Eye (tissue), 1 donor: ENCODE data around the gene PRPF18.
"Not testable (repeated sequence)": the region's sequence is repeated elsewhere in the genome, so short reads cannot be mapped to it uniquely, and the experiment has no call there.

Experiments used
- DNase-seq: peaks from one replicate; pipeline ENCODE4 v3.0.0-alpha.2; 2015

Gene PRPF18, protein sequence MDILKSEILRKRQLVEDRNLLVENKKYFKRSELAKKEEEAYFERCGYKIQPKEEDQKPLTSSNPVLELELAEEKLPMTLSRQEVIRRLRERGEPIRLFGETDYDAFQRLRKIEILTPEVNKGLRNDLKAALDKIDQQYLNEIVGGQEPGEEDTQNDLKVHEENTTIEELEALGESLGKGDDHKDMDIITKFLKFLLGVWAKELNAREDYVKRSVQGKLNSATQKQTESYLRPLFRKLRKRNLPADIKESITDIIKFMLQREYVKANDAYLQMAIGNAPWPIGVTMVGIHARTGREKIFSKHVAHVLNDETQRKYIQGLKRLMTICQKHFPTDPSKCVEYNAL

GRCh38 chr10:13586676-13587355 is at the start of gene PRPF18:
TSS of gene PRPF18 (plus strand) at chr10:13586965. CDS start at chr10:13587087, 122 bp downstream.
- DNase-seq = peak; percentile 98

DNA sequence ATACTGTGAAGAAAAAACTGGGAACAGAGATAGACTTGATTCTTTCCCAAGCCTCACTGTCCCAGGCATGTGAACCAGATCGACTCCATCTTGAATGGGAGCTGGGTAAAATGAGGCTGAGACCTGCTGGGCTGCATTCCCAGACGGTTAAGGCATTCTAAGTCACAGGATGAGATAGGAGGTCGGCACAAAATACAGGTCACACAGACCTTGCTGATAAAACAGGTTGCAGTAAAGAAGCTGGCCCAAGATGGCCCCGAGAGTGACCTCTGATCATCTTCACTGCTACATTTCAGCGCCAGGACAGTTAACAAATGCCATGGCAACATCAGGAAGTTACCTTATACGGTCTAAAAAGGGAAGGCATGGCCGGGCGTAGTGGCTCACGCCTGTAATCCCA is 48.8 kb upstream of the PRPF18 start:
- DNase-seq = not testable (repeated sequence)

- no peak for DNase-seq
Observed at GRCh38 chr10:13542533-13542932, 44.2 kb upstream of the PRPF18 start.

DNA sequence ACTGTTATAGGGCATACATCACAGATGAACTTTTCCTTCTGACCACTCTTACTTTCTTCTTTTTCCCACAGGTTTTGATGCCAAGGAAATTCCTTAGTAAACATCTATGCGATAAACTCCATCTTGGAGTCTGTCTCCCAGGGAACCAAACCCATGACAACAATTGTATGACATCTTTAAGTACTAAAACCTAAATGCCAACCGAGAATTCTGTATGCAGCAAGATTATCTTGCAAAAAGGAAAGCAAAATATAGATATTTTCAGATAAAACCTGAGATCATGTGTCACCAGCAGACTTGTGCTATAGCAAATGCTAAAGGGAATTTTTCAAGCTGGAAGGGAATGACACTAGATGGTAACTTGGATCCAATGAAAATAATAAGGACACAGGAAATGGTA is 36.0 kb upstream of the PRPF18 start:
- no peak for DNase-seq

- peak; percentile 24 for DNase-seq
Observed at GRCh38 chr10:13555884-13556510, 30.8 kb upstream of the PRPF18 start.

- DNase-seq = no peak
Observed at GRCh38 chr10:13559124-13559700, 27.6 kb upstream of the PRPF18 start.

DNA sequence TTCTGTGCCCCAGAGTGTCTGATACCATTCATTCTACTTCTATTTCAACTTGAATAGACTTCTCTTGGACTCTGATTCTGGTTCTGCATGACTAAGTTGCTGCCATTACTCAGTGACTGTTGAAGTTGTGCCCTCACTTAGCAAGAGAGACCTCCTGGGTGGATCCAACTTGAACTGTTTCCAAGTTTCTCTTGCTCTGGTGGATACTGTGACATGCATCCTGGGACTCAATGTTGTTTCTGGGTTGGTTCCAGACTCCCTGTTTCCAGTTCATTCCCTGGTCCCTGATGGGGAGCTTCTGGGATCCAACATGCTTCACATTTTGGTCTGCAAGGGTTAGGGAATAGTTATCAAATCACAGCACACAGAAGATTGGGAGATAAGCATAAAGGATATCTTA is 26.2 kb upstream of the PRPF18 start:
- DNase-seq = peak; percentile 1

DNA sequence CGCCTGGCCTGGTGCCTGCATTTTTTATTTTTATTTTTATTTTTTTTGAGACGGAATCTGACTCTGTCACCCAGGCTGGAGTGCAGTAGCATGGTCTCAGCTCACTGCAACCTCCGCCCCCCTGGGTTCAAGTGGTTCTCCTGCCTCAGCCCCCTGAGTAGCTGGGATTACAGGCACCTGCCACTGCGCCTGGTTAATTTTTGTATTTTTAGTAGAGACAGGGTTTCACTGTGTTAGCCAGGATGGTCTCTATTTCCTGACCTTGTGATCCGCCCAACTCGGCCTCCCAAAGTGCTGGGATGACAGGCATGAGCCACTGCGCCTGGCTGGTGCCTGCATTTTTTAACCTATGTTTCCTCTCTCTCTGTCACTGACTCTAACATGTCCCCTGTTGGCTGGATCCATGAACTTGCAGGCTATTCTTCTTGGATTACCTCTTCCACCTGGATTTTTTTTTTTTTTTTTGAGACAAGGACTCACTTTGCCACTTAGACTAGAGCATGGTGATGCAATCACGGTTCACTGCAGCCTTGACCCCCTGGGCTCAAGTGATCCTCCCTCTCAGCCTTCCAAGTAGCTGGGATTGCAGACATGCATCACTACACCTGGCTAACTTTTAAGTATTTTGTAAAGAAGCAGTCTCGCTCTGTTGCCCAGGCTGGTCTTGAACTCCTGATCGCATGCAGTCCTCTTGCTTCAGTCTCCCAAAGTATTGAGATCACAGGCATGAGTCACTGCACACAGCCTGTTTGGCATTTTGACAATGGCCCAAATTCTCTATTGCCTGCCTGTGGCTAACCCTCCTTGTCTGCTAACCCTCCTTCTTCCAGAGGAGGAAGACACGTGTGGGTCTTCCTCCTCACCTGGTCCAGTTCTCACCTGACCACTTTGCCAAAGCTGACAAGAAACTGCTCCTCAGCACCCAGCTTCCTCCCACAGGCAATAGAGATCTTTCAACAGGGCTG is 23.0 kb upstream of the PRPF18 start:
- DNase-seq = no peak

GRCh38 chr10:13564576-13564975 is 22.2 kb upstream of the PRPF18 start:
- DNase-seq = no peak

DNA sequence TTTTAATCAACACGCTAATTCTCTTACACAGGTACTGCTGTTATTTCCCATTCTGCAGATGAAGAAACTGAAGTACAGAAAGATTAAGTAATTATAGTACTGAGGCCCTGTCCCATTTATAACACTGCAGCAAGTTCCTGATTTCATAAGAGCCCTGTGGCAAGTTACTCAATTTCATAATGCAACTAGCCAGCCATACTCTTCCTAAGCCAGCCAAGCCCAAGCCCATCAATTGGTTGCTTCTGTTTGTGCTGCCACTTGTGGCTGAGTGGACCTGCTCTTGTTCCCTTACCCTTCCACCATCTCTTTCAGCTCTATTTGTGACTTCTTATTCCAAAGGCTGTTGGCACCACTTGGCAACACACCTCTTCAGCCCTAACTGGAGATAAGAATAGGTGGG is 19.7 kb upstream of the PRPF18 start:
- DNase-seq = no peak

GRCh38 chr10:13571541-13571940 is 15.2 kb upstream of the PRPF18 start:
- no peak for DNase-seq

- no peak for DNase-seq
Observed at GRCh38 chr10:13573960-13574359, 12.8 kb upstream of the PRPF18 start.

- DNase-seq = no peak
Observed at GRCh38 chr10:13585195-13585751, 1.5 kb upstream of the PRPF18 start.

- DNase-seq = no peak
Observed at GRCh38 chr10:13585943-13586342, 822 bp upstream of the PRPF18 start.

DNA sequence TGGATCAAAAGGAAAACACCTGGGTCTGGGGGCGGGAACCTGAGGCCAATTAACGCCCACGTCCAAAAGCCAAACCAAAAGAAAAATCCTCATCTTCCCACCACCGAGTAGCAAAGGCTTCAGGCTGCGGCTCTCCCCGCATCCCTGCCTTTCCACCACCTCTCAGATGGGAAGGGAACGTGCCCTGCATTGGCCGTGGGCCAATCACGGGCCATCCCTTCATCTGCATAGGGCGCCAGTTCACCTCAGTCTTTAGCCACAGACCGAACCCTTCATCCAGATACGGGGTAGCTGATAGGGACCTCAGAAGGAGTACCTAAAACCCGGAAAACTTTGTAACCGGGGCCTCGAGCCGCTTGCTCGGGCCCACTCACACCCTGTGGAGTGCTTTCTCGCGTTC is 626 bp downstream of the PRPF18 start:
- DNase-seq = no peak

- DNase-seq = no peak
Observed at GRCh38 chr10:13589316-13589715, 2.6 kb downstream of the PRPF18 start.

- no peak for DNase-seq
Observed at GRCh38 chr10:13590886-13591285, 4.1 kb downstream of the PRPF18 start.

DNA sequence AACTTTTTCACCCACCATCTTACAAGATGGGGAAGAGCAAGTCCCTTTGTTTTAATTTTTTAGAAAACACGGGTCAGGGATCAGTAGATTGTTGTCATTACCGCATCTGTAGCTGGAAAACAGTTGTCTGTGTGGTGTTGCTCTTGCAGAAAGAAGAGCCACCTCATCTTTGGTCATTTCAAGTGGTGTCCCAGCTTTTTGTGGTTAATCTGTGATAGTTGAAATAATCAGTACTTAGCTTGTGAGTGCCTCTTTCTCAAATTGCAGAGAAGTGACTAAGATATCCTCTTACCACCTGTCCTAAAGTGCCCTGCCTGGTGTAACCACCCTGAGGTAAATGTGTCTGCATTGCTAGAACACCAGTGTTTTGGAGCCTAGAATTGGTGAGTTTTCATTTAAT is 5.5 kb downstream of the PRPF18 start:
- DNase-seq = no peak

GRCh38 chr10:13593535-13593934 is 6.8 kb downstream of the PRPF18 start:
- no peak for DNase-seq

DNA sequence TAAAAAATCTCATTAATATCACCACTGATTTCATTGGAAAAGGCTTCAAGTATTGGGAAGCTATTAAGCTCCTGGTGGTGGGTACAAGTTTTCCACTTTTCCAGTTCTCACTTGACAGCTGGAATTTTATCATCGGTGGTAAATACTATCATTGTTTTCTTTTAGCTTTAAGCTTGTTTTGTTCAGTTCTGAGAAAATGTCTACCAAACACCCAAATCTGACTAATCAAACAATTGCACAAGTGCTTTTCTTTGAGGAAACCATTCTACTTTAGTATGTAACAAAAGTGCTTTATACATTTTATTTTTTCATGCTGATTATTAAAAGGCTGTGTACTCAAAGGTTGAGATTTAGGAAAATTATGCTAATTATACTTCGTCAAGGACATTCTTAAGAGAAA is 7.9 kb downstream of the PRPF18 start:
- no peak for DNase-seq

GRCh38 chr10:13597909-13598308 is 11.1 kb downstream of the PRPF18 start:
- no peak for DNase-seq
